Neural cell (in vitro differentiated cells): Measurements from ENCODE around the gene HIRIP3. TPM values are rescaled to one million over a fixed set of nuclear protein-coding genes. Genes with fewer than 3 reads are reported as not detected.
"Not testable (repeated sequence)": the region's sequence is repeated elsewhere in the genome, so short reads cannot be mapped to it uniquely, and the experiment has no call there.

Experiments
- H2AFZ ChIP-seq: fragments of 200-600, 300-800 bp; sonication (generic), shearing (Covaris generic); 2 replicates; pipeline ENCODE4 v1.6.0; 2014; ENCODE audit warnings: low read depth, mild to moderate bottlenecking, antibody characterized with exemption, low read length, moderate library complexity
- H3F3A ChIP-seq: fragments of 200-600 bp; shearing (Covaris generic); 2 replicates; pipeline ENCODE4 v1.6.1; 2016; ENCODE audit warnings: mild to moderate bottlenecking, moderate library complexity, mixed read lengths, antibody characterized with exemption, low read length; ENCODE audit not compliant: insufficient read depth, poor library complexity, severe bottlenecking
- H3K27ac ChIP-seq: fragments of 200-600, 300-800 bp; sonication (generic), shearing (Covaris generic); 2 replicates; pipeline ENCODE4 v1.5.1; 2014; ENCODE audit warnings: mild to moderate bottlenecking, low read length, moderate library complexity
- H3K27me3 ChIP-seq: fragments of 300-800, 200-600 bp; sonication (generic), shearing (Covaris generic); 2 replicates; pipeline ENCODE4 v1.6.0; 2014; ENCODE audit warnings: mild to moderate bottlenecking, low read depth, low read length, moderate library complexity; ENCODE audit not compliant: insufficient read depth
- H3K36me3 ChIP-seq: fragments of 300-800, 200-600 bp; sonication (generic), shearing (Covaris generic); 2 replicates; pipeline ENCODE4 v1.5.1; 2014; ENCODE audit warnings: mild to moderate bottlenecking, antibody characterized with exemption, low read length, moderate library complexity; ENCODE audit not compliant: insufficient read depth
- H3K4me2 ChIP-seq: fragments of 300-800, 200-600 bp; sonication (generic), shearing (Covaris generic); 2 replicates; pipeline ENCODE4 v1.6.0; 2014; ENCODE audit warnings: mild to moderate bottlenecking, low read length
- H3K4me3 ChIP-seq: fragments of 300-800, 200-600 bp; sonication (generic), shearing (Covaris generic); 2 replicates; pipeline ENCODE4 v1.5.1; 2014; ENCODE audit warnings: mild to moderate bottlenecking, low read length, moderate library complexity
- H3K79me2 ChIP-seq: fragments of 200-600 bp; shearing (Covaris generic); replicated peaks from 2 replicates; pipeline ENCODE4 v1.6.0; 2014; ENCODE audit warnings: mild to moderate bottlenecking, low read length, moderate library complexity; ENCODE audit not compliant: insufficient read depth
- H3K9ac ChIP-seq: fragments of 300-800, 200-600 bp; sonication (generic), shearing (Covaris generic); 2 replicates; pipeline ENCODE4 v1.6.1; 2016; ENCODE audit warnings: mild to moderate bottlenecking, low read length, mixed read lengths
- H3K9me2 ChIP-seq: fragments of 200-600 bp; shearing (Covaris generic); 2 replicates; pipeline ENCODE4 v1.6.1; 2016; ENCODE audit warnings: mild to moderate bottlenecking, low read length, mixed read lengths; ENCODE audit not compliant: insufficient read depth
- H3K9me3 ChIP-seq: fragments of 200-600, 300-800 bp; sonication (generic), shearing (Covaris generic); 2 replicates; pipeline ENCODE4 v1.6.1; 2016; ENCODE audit warnings: mild to moderate bottlenecking, mixed run types, low read length, moderate library complexity, mixed read lengths
- H4K20me1 ChIP-seq: fragments of 200-600 bp; shearing (Covaris generic); 2 replicates; pipeline ENCODE4 v1.6.1; 2016; ENCODE audit warnings: mild to moderate bottlenecking, mixed run types; ENCODE audit not compliant: insufficient read depth
- CTCF ChIP-seq: fragments of 450-650 bp; IDR thresholded peaks from 2 replicates; pipeline ENCODE4 v1.5.1; 2014; ENCODE audit warnings: antibody characterized with exemption, mild to moderate bottlenecking, moderate library complexity; ENCODE audit not compliant: poor library complexity, severe bottlenecking
- EP300 ChIP-seq: fragments of 450-650 bp; conservative IDR thresholded peaks from 2 replicates; pipeline ENCODE4 v1.6.1; 2014; ENCODE audit warnings: antibody characterized with exemption, mild to moderate bottlenecking, moderate library complexity; ENCODE audit not compliant: poor library complexity, severe bottlenecking
- EZH2 ChIP-seq: fragments of 200-600, 300-800 bp; shearing (Covaris generic), sonication (generic); IDR thresholded peaks from 2 replicates; pipeline ENCODE4 v1.6.1; 2014; ENCODE audit warnings: antibody characterized with exemption, low read length, borderline replicate concordance, mild to moderate bottlenecking; ENCODE audit not compliant: insufficient read depth, poor library complexity, severe bottlenecking
- MXI1 ChIP-seq: fragments of 450-650 bp; conservative IDR thresholded peaks from 2 replicates; pipeline ENCODE4 v1.6.1; 2014; ENCODE audit warnings: antibody characterized with exemption, mild to moderate bottlenecking; ENCODE audit not compliant: poor library complexity, severe bottlenecking
- POLR2AphosphoS5 ChIP-seq: IDR thresholded peaks from 2 replicates; pipeline ENCODE4 v1.6.1; 2012
- RAD21 ChIP-seq: fragments of 450-650 bp; conservative IDR thresholded peaks from 2 replicates; pipeline ENCODE4 v1.6.1; 2014; ENCODE audit warnings: antibody characterized with exemption, mild to moderate bottlenecking, moderate library complexity
- REST ChIP-seq: IDR thresholded peaks from 2 replicates; pipeline ENCODE4 v1.6.1; 2012; ENCODE audit warnings: borderline replicate concordance
- SMC3 ChIP-seq: fragments of 450-650 bp; conservative IDR thresholded peaks from 2 replicates; pipeline ENCODE4 v1.6.1; 2014; ENCODE audit warnings: antibody characterized with exemption, mild to moderate bottlenecking, moderate library complexity; ENCODE audit not compliant: poor library complexity
- TAF1 ChIP-seq: IDR thresholded peaks from 2 replicates; pipeline ENCODE4 v1.6.1; 2012; ENCODE audit warnings: low read depth
- polyA minus RNA-seq: library from RNA; depleted of rRNA, polyadenylated mRNA; stranded (reverse); fragments of >200 nt; gene quantifications from 2 replicates; pipeline ENCODE4 v1.2.3, GENCODE V29; 2014
- polyA plus RNA-seq: library from polyadenylated mRNA; depleted of rRNA; stranded (reverse); fragments of >200 nt; gene quantifications from 2 replicates; pipeline ENCODE4 v1.2.3, GENCODE V29; 2014

The HIRIP3 gene
- 51.2 and 65.4 TPM in 2 replicates for polyA plus RNA-seq
- 29.2 and 30.9 TPM in 2 replicates for polyA minus RNA-seq

- H3K4me3 ChIP-seq: peak within 1 kb of the TSS; percentile 94
- no peaks in the 10 kb centered on the region for H3K27me3 ChIP-seq
- no peaks in the 10 kb centered on the region for H3K9me2 ChIP-seq
- H3K9me3 ChIP-seq: no peaks in the 10 kb centered on the region
- peak within 1 kb of the TSS; percentile 96 for H2AFZ ChIP-seq
- H4K20me1 ChIP-seq: no peaks in the 10 kb centered on the region
- TF ChIP-seq EZH2 (no peak), POLR2AphosphoS5 (peak; percentile 48), CTCF (no peak), RAD21 (no peak), TAF1 (peak; percentile 73), MXI1 (peak; percentile 94), EP300 (no peak), REST (peak; percentile 80), SMC3 (peak; percentile 30)
- peak within 1 kb of the TSS; percentile 96 for H3K9ac ChIP-seq
- H3K4me2 ChIP-seq: peak within 1 kb of the TSS; percentile 80
- H3K27ac ChIP-seq: peak within 1 kb of the TSS; percentile 97
- peaks cover 7% of the 10 kb centered on the region for H3K79me2 ChIP-seq
- H3K36me3 ChIP-seq: no peaks in the 10 kb centered on the region
- no peaks in the 10 kb centered on the region for H3F3A ChIP-seq
Observed at GRCh38 chr16:29995324-29995910, at the start of gene HIRIP3. Gene HIRIP3 (minus strand): TSS chr16:29995617. CDS start chr16:29995605, 12 bp downstream.

- H3K27me3 ChIP-seq: no peaks in the 10 kb centered on the region
- H3K4me2 ChIP-seq: no peak overlapping the region
- no peaks in the 10 kb centered on the region for H3F3A ChIP-seq
- no peak overlapping the region for H3K27ac ChIP-seq
- H3K4me3 ChIP-seq: no peak overlapping the region
- no peaks in the 10 kb centered on the region for H3K79me2 ChIP-seq
- no peak overlapping the region for H3K9ac ChIP-seq
- H2AFZ ChIP-seq: no peak overlapping the region
- no peaks in the 10 kb centered on the region for H3K9me3 ChIP-seq
- H4K20me1 ChIP-seq: no peaks in the 10 kb centered on the region
- H3K36me3 ChIP-seq: no peaks in the 10 kb centered on the region
- no peaks in the 10 kb centered on the region for H3K9me2 ChIP-seq
- peak; percentile 38 for TF ChIP-seq CTCF
- no peak for TF ChIP-seq MXI1
Observed at GRCh38 chr16:30041841-30042240, 46.4 kb upstream of the HIRIP3 start.

- not testable (repeated sequence) for H3K9me3 ChIP-seq, H2AFZ ChIP-seq, H3K79me2 ChIP-seq, H3K9ac ChIP-seq, H3K4me3 ChIP-seq, H3K27me3 ChIP-seq, H3K4me2 ChIP-seq, H3K9me2 ChIP-seq, H4K20me1 ChIP-seq, H3K27ac ChIP-seq, H3K36me3 ChIP-seq, H3F3A ChIP-seq
Observed at GRCh38 chr16:30040690-30041089, 45.3 kb upstream of the HIRIP3 start.
